Smooth muscle cell (in vitro differentiated cells): ENCODE results near the gene MTMR4. TPM values are rescaled to one million over a fixed set of nuclear protein-coding genes. Genes with fewer than 3 reads are reported as not detected.
A peak's percentile ranks its signal among the peaks of the same experiment; 100 is the strongest.

Experiments used
- DNase-seq: peaks from one replicate; lab custom pipeline; 2025; ENCODE audit not compliant: unreplicated experiment; lab: John Stamatoyannopoulos, UW
- H2AFZ ChIP-seq: fragments of 200-600 bp; sonication (generic); 2 replicates; pipeline ENCODE4 v1.6.0; 2016; ENCODE audit warnings: antibody characterized with exemption, low read depth, mild to moderate bottlenecking
- H3F3A ChIP-seq: fragments of 200-600 bp; sonication (generic); 2 replicates; pipeline ENCODE4 v1.6.0; 2017; ENCODE audit warnings: antibody characterized with exemption, low read depth
- H3K27ac ChIP-seq: fragments of 200-600 bp; sonication (generic); 2 replicates; pipeline ENCODE4 v1.5.1; 2016; ENCODE audit warnings: low read depth, mild to moderate bottlenecking
- H3K27me3 ChIP-seq: fragments of 200-600 bp; sonication (generic); 2 replicates; pipeline ENCODE4 v1.6.1; 2016; ENCODE audit warnings: low read depth, mild to moderate bottlenecking
- H3K36me3 ChIP-seq: fragments of 200-600 bp; sonication (generic); 2 replicates; pipeline ENCODE4 v1.5.1; 2016; ENCODE audit warnings: low read depth
- H3K4me1 ChIP-seq: fragments of 200-600 bp; sonication (generic); 2 replicates; pipeline ENCODE4 v1.5.1; 2016; ENCODE audit warnings: low read depth
- H3K4me2 ChIP-seq: fragments of 200-600 bp; sonication (generic); 2 replicates; pipeline ENCODE4 v1.6.0; 2016; ENCODE audit warnings: mild to moderate bottlenecking
- H3K4me3 ChIP-seq: fragments of 200-600 bp; sonication (generic); 2 replicates; pipeline ENCODE4 v1.5.1; 2016; ENCODE audit warnings: mild to moderate bottlenecking
- H3K79me2 ChIP-seq: fragments of 200-600 bp; sonication (generic); 2 replicates; pipeline ENCODE4 v1.6.0; 2016; ENCODE audit warnings: low read depth, mild to moderate bottlenecking
- H3K9ac ChIP-seq: fragments of 200-600 bp; sonication (generic); 2 replicates; pipeline ENCODE4 v1.6.0; 2016; ENCODE audit warnings: low read depth
- H3K9me3 ChIP-seq: fragments of 200-600 bp; sonication (generic); replicated peaks from 2 replicates; pipeline ENCODE4 v1.5.1; 2016; ENCODE audit warnings: low read depth
- H4K20me1 ChIP-seq: fragments of 200-600 bp; sonication (generic); 2 replicates; pipeline ENCODE4 v1.6.0; 2016; ENCODE audit warnings: low read depth
- WGBS: methylation state at CpG from one replicate; pipeline ENCODE4 v1.1.7; 2016; ENCODE audit warnings: low lambda C conversion rate; 5-methylcytosine and 5-hydroxymethylcytosine counted together
- polyA plus RNA-seq: library from polyadenylated mRNA; unstranded; fragments of >200 nt; fragmentation: Nextera tagmentation; extraction: Ambion mirVana; gene quantifications from 2 replicates; pipeline ENCODE4 v1.2.1, GENCODE V29; 2016
- total RNA-seq: library from RNA; depleted of rRNA; stranded (reverse); fragments of >200 nt; gene quantifications from 2 replicates; pipeline ENCODE4 v1.2.3, GENCODE V29; 2014
- TF ChIP-seq, protein P1 (sequence below): fragments of 200-600 bp; sonication (generic); IDR thresholded peaks from 2 replicates; pipeline ENCODE4 v1.5.1; 2017; ENCODE audit warnings: borderline replicate concordance, mild to moderate bottlenecking, antibody characterized with exemption; ENCODE audit not compliant: insufficient read depth, poor library complexity, severe bottlenecking

The MTMR4 gene
- total and polyA plus RNA-seq, 2 experiments from 2014 or later: 15.8 to 25.4 TPM

DNA sequence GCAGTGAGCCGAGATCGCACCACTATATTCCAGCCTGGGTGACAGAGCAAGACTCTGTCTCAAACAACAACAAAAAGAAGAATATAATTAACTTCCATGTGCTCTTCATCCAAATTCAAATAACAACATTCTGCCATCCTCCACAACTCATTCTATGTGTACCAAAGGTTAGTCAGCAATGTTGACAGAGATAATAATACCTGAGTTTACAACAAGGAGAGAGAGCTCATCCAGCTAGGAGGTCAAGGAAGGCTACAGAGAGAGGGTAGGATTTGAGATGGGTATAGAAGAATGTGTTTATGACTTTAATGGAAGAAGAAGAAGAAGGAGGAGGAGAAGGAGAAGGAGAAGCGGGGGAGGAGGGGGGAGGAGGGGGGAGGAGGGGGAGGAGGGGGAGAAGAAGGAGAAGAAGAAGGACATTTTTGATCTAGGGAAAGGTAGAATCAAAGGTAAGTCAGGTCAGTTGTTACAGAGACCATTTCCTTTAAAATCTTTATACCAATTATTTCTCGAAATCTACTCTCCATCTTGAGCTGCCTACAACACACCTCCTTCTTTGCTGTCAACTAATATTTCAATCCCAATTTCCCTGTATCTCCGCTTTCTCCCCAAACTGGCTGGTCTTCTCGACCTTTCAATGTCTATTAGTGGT is 16.1 kb downstream of the MTMR4 start:
- TF ChIP-seq, protein P1, sequence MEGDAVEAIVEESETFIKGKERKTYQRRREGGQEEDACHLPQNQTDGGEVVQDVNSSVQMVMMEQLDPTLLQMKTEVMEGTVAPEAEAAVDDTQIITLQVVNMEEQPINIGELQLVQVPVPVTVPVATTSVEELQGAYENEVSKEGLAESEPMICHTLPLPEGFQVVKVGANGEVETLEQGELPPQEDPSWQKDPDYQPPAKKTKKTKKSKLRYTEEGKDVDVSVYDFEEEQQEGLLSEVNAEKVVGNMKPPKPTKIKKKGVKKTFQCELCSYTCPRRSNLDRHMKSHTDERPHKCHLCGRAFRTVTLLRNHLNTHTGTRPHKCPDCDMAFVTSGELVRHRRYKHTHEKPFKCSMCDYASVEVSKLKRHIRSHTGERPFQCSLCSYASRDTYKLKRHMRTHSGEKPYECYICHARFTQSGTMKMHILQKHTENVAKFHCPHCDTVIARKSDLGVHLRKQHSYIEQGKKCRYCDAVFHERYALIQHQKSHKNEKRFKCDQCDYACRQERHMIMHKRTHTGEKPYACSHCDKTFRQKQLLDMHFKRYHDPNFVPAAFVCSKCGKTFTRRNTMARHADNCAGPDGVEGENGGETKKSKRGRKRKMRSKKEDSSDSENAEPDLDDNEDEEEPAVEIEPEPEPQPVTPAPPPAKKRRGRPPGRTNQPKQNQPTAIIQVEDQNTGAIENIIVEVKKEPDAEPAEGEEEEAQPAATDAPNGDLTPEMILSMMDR: no peak
- 96% methylated on average over 5 of the region's 6 CpGs for WGBS
- no peak for DNase-seq
- Histone ChIP-seq H3K9me3 (no peaks in the 10 kb centered on the region), H3K4me3 (no peak overlapping the region), H3K79me2 (no peaks in the 10 kb centered on the region), H3K4me2 (no peak overlapping the region), H3K4me1 (no peaks in the 10 kb centered on the region), H3F3A (no peaks in the 10 kb centered on the region), H4K20me1 (no peaks in the 10 kb centered on the region), H3K27me3 (no peaks in the 10 kb centered on the region), H3K36me3 (peaks cover 14% of the 10 kb centered on the region), H2AFZ (no peak overlapping the region), H3K9ac (no peak overlapping the region), H3K27ac (no peak overlapping the region)

DNA sequence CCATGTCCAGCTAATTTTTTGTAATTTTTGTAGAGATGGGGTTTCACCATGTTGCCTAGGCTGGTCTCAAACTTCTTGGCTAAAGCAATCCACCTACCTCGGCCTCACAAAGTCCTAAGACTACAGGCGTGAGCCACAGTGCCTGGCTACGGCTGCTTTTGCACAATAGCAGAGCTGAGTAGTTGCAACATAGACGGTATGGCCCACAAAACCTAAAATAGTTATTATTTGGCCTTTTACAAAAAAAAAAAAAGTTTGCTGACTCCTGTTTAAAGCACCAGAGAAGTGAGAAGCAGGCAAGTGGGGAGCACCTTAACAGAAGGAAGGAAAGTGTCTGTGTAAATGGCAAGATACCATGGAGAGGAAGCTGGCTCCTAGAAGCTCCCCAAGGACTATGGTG is 20.9 kb downstream of the MTMR4 start:
- Histone ChIP-seq H3K9ac (no peak overlapping the region), H2AFZ (no peak overlapping the region), H3K9me3 (no peaks in the 10 kb centered on the region), H3F3A (no peaks in the 10 kb centered on the region), H4K20me1 (no peaks in the 10 kb centered on the region), H3K4me2 (no peak overlapping the region), H3K27me3 (no peaks in the 10 kb centered on the region), H3K4me3 (no peak overlapping the region), H3K27ac (peak overlapping the region; percentile 69), H3K4me1 (no peaks in the 10 kb centered on the region), H3K36me3 (peaks cover 19% of the 10 kb centered on the region), H3K79me2 (no peaks in the 10 kb centered on the region)
- 95% methylated on average over 4 of the region's 4 CpGs for WGBS
- TF ChIP-seq, protein P1: no peak
- no peak for DNase-seq

DNA sequence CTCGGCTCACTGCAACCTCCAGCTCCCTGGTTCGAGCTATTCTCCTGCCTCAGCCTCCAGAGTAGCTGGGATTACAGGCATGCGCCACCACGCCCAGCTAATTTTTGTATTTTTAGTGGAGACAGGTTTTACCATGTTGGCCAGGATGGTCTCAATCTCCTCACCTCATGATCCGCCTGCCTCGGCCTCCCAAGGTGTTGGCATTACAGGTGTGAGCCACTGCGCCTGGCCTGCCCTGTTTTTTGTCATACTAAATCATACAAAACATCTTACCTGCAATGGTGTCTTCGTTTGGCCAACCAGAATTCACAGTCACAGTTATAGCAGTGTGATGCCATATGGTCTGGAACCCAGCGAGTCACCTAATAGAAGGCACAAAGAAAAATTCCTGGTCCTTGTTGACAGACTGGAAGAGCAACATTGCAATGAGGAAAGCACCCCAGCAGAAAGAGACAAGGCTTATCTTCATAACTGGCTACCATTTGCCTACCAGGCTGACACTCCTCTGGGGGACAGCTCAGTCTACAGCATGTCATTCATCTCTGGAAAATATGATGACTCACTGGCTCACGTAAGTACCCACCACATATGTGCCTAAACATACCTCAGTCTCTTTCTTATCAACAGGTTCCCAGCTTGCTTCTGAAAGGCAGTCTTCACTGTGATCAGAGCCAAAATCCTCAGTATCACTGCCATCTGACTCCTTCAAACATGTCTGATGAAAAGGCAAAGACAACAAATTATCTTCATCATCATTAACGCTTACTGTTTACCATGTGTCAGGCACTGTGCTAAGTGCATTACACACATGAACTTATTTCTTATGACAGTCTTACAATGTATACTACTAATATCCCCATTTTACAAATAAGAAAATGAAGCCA is 22.0 kb downstream of the MTMR4 start:
- Histone ChIP-seq H3K9ac (no peak overlapping the region), H3K79me2 (no peaks in the 10 kb centered on the region), H3K9me3 (no peaks in the 10 kb centered on the region), H2AFZ (no peak overlapping the region), H3K27me3 (no peaks in the 10 kb centered on the region), H3K4me1 (no peaks in the 10 kb centered on the region), H3K36me3 (peaks cover 19% of the 10 kb centered on the region), H3K4me3 (no peak overlapping the region), H3F3A (no peaks in the 10 kb centered on the region), H4K20me1 (no peaks in the 10 kb centered on the region), H3K4me2 (no peak overlapping the region), H3K27ac (peak overlapping the region; percentile 69)
- TF ChIP-seq, protein P1: no peak
- DNase-seq: no peak
- WGBS: 91% methylated on average over 11 of the region's 11 CpGs
